Subcutaneous adipose tissue (tissue), 4 donors: ENCODE measurements around the gene TVP23A. TPM values are rescaled to one million over a fixed set of nuclear protein-coding genes. Genes with fewer than 3 reads are reported as not detected.

Experiments used
- total RNA-seq, 4 donors: library from RNA; depleted of rRNA; stranded (reverse); fragments of >200 nt; gene quantifications; one replicate each; pipeline ENCODE4 v1.1.0, GENCODE V29; 2016
- TF ChIP-seq, protein P1 (sequence below): fragments of 450-650 bp; IDR thresholded peaks from one replicate; pipeline ENCODE4 v1.5.1; 2016; ENCODE audit warnings: low read depth, mild to moderate bottlenecking, control low read depth, antibody characterized with exemption, moderate library complexity

Gene TVP23A
- total RNA-seq, 4 donors from 2014 or later = 0.34 TPM; not detected in 3

DNA sequence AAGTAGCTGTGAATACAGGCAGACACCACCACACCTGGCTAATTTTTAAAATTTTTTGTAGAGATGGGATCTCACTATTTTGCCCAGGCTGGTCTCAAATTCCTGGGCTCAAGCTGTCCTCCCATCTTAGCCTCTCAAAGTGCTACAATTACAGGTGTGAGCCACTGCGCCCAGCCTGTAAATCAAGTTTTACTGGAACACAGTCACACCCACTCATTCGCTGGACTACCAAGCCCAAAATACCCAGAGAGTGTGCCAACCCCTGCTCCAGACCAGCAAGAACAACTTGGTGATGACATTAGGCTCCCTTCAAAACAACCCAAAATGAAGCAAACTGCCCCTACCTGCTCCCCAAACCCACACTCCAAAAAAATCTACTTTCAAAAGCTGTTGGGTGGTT is 36.0 kb downstream of the TVP23A start:
- TF ChIP-seq, protein P1, sequence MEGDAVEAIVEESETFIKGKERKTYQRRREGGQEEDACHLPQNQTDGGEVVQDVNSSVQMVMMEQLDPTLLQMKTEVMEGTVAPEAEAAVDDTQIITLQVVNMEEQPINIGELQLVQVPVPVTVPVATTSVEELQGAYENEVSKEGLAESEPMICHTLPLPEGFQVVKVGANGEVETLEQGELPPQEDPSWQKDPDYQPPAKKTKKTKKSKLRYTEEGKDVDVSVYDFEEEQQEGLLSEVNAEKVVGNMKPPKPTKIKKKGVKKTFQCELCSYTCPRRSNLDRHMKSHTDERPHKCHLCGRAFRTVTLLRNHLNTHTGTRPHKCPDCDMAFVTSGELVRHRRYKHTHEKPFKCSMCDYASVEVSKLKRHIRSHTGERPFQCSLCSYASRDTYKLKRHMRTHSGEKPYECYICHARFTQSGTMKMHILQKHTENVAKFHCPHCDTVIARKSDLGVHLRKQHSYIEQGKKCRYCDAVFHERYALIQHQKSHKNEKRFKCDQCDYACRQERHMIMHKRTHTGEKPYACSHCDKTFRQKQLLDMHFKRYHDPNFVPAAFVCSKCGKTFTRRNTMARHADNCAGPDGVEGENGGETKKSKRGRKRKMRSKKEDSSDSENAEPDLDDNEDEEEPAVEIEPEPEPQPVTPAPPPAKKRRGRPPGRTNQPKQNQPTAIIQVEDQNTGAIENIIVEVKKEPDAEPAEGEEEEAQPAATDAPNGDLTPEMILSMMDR = no peak

DNA sequence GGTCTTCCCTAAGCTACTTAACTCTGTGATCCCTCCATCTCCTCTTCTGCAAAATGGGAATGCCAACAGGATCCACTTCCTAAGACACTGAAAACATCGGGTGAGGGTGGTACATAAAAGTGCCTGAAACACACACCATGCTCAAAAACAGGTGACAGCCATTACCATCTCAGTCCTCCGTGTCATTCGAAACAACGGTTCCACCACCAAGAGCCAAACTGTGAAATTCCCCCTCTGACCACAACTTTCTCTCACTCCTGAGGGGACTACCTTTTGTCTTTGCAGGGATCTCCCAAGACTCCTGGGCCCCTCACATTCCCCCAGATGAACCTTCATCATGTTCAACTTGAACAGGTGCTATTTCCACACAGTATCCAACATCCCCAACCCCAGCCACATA is 38.0 kb downstream of the TVP23A start:
- TF ChIP-seq, protein P1 = no peak

DNA sequence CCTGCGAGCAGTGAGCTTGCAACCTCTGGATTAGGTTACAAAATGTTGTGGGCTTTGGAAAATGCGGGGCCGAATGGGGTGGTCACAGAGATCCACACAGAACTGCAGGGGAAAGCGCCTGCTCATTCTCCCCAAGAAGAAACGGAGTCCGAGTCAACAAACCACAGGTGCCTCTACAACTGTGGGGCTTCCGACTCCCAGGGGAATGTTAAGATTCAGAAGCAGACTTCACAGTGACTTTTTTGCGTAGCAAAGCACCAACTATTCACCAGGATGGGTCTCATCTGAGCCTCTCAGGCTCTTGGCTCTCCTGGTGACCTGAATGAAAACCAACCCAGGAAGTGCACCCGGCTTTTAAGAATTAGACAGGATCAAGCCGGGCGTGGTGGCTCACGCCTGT is 41.2 kb downstream of the TVP23A start:
- TF ChIP-seq, protein P1 = no peak

DNA sequence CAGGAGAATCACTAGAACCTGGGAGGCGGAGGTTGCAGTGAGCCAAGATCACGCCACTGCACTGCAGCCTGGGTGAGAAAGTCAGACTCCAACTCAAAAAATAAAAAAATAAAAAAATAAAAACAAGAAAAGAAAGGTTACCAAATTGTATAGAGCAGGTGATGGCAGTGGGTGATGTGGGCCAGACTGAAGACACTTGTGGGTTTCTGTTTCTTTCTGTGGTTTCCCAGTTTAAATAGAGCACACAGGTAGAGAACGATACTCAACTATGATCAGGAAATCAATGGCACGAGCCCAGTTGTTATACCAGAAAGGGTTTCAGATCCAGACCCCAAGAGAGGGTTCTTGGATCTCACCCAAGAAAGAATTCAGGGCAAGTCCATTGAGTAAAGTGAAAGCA is 42.3 kb downstream of the TVP23A start:
- TF ChIP-seq, protein P1 = no peak

DNA sequence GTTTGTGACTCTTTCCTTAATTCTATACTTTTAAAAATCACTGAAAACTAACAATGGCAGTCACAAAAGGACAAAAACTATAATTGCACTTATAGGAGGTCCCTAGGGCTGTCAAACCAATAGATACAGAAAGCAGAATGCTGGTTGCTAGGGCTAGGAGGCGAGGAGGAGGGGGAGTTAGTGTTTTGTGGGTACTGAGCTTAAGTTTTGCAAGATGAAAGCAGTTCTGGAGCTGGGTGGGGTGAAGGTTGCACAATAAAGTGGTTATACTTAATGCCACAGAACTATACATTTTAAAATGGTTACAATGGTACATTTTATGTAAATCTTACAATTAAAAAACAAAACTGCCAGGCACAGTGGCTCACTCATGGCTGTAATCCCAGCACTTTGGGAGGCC is 47.7 kb downstream of the TVP23A start:
- TF ChIP-seq, protein P1 = no peak

DNA sequence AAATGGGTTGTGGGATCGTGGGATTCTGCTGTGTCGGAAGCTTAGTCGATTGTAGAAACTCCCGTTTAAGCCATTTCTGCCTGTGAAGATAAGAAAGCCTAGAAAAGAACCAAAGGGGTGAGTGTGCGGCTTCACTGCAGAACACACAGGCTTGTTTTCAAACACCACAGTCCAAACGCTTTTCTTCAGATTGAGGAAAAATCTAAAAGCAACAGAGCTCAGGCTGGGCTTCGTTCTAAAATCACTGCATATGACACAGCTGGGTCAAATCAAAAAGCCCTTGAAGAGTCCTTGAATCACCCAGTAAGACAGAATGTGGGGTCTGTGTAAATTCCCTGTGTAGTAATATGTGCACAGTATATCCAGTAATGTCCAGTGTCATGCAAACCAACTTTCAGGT is 49.2 kb downstream of the TVP23A start:
- TF ChIP-seq, protein P1 = no peak

DNA sequence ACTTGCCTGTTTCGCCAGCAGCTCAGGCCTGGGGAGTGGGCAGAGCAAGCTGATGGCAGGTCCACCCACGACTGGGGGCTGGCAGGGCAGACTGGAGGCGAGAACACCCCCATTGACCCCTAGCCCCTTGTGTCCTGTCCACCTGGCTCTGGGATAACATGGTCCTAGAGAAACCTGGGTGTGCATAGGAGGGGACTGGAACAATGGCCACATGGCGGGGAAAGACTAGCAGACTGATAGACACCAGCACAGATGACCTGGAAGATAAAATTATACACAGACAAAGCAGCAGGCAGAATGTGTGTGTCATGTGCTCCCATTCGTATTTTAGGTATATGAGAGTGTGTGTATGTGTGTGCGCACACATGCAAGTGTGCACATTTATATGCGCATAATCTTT is 51.5 kb downstream of the TVP23A start:
- TF ChIP-seq, protein P1 = no peak

DNA sequence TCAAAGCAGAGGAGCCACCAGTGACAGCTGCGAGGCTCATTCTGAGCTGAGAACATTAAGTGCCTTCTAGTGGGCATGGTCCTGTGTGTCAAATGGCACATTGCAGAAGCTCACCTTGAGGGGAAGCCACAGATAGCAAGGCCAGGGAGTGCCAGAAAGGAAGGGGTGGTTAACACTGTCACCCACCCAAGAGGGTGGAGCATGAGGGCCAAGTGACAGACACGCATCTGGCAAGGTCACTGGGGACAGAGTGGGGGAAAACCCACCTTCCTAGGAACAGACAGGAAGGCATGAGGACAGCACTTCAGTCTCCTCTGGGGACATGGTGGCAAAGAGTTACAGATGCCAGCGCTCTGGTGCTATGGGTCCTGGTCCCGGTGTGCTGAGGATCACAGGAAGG is 52.8 kb downstream of the TVP23A start:
- TF ChIP-seq, protein P1 = no peak
